Thoracic aorta (tissue), 2 donors: Measurements from ENCODE around the gene PLCB1. TPM values are rescaled to one million over a fixed set of nuclear protein-coding genes. Genes with fewer than 3 reads are reported as not detected.

Source experiments
- ATAC-seq: fragments of 150-250 bp; one replicate; pipeline ENCODE4 v1.8.0; 2017; ENCODE audit warnings: low read depth; ENCODE audit not compliant: insufficient number of reproducible peaks, low FRiP score
- DNase-seq: peaks from one replicate; pipeline ENCODE4 v3.0.0-alpha.2; 2020; ENCODE audit warnings: low spot score
- H3K27ac ChIP-seq, 2 donors: fragments of 200-600 bp; sonication (generic); 1 replicate in 1 of 2; 2 replicates in 1 of 2; pipeline ENCODE4 v1.5.1; 2016; ENCODE audit warnings: mild to moderate bottlenecking in 2 of 2, moderate library complexity in 2 of 2
- H3K27me3 ChIP-seq: fragments of 200-600 bp; sonication (generic); replicated peaks from 2 replicates; pipeline ENCODE4 v1.6.0; 2016; ENCODE audit warnings: mild to moderate bottlenecking; ENCODE audit not compliant: insufficient read depth
- H3K36me3 ChIP-seq: fragments of 200-600 bp; sonication (generic); one replicate; pipeline ENCODE4 v1.5.1; 2016
- H3K4me1 ChIP-seq, 2 donors: fragments of 200-600 bp; sonication (generic); 1 replicate in 1 of 2; 2 replicates in 1 of 2; pipeline versions ENCODE4 v1.5.1 to v1.6.0; 2016; ENCODE audit warnings: low read depth in 2 of 2, mild to moderate bottlenecking in 1 of 2; ENCODE audit not compliant: control insufficient read depth in 1 of 2
- H3K4me3 ChIP-seq: fragments of 200-600 bp; sonication (generic); 2 replicates; pipeline ENCODE4 v1.5.1; 2016; ENCODE audit warnings: mild to moderate bottlenecking
- H3K9me3 ChIP-seq: fragments of 200-600 bp; sonication (generic); 2 replicates; pipeline ENCODE4 v1.5.1; 2016
- CTCF ChIP-seq: fragments of 200-600 bp; sonication (generic); IDR thresholded peaks from one replicate; pipeline ENCODE4 v1.5.1; 2019; ENCODE audit warnings: antibody characterized with exemption
- total RNA-seq, 2 donors: library from RNA; depleted of rRNA; stranded (reverse); fragments of >200 nt; gene quantifications; one replicate each; pipeline versions ENCODE4 v1.1.0 to v1.2.3, GENCODE V29; 2016

The PLCB1 gene
- total RNA-seq, 2 donors from 2014 or later, result 10.8 to 16.3 TPM

- Histone ChIP-seq H3K4me3 (no peak overlapping the region), H3K27me3 (no peaks in the 10 kb centered on the region), H3K36me3 (no peaks in the 10 kb centered on the region), H3K9me3 (no peaks in the 10 kb centered on the region), H3K4me1 (no peaks in the 10 kb centered on the region), H3K27ac (no peak overlapping the region)
- TF ChIP-seq CTCF, result no peak
- DNase-seq (no peak), ATAC-seq (no peak)
These were observed 530.4 kb downstream of the PLCB1 start for GRCh38 chr20:8662433-8662954.

DNA sequence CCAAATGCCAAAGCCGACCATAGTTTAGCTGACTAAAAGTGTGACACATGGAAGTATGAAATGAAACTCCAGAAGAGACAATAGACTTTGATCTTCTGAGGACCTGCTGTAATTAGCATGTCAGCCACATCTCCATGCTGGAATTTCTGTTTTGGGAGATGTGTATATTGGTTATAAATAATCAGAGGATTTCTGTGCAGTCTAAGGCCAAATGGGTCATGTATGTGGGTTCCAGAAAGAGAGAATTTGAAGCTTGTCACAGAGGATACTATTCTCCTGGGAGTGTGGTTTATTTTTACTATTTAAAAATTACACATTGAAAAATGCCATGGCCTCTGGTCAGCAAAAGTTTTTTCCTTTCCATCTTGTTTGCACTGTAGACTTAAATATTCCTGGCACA lies 531.4 kb downstream of the PLCB1 start:
- H3K27ac ChIP-seq, result no peak overlapping the region
- H3K9me3 ChIP-seq, result no peaks in the 10 kb centered on the region
- H3K4me3 ChIP-seq, result no peak overlapping the region
- H3K4me1 ChIP-seq, result no peaks in the 10 kb centered on the region
- no peaks in the 10 kb centered on the region for H3K27me3 ChIP-seq
- no peak for DNase-seq
- no peaks in the 10 kb centered on the region for H3K36me3 ChIP-seq
- ATAC-seq, result no peak
- TF ChIP-seq CTCF, result no peak

DNA sequence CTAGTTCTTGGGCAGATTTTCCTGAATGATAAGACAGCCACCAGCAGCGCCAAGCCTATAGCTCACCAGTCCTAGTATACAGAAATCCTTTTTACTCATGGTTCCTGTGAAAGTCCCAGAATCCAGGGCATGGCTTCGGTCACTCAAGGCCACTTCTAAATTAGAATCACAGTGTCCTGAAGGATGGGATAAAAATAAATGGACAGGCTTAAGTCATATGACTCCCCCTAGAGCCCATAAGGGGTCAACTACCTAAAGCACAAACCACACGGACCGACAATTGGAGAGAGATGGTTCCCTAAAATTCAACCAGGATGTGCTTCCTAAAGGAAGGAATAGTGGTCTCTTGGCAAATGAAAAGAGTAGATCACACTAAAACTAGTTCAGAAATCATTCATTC lies 532.7 kb downstream of the PLCB1 start:
- no peak overlapping the region for H3K27ac ChIP-seq
- TF ChIP-seq CTCF, result no peak
- H3K36me3 ChIP-seq, result no peaks in the 10 kb centered on the region
- DNase-seq (no peak), ATAC-seq (no peak)
- H3K9me3 ChIP-seq, result no peaks in the 10 kb centered on the region
- no peaks in the 10 kb centered on the region for H3K27me3 ChIP-seq
- no peak overlapping the region for H3K4me3 ChIP-seq
- no peaks in the 10 kb centered on the region for H3K4me1 ChIP-seq

DNA sequence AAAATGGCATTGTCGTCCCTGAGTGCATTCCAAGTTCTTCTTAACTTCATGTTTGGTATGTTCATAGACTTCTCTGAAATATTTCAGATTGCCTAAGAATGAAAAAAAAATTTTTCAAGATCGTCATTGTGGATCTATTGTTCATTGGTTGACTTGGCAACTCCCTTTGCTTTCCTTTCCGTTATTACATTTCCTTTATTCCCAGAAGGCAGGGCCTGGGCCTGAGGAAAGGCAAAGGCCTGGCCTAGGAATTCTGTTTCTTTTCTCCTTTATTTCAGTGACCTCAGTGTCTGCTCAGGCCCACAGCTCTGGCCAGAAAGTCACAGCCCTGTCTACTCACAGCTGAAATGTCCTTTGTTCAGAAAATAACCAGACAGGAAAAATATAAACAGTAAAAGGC lies 535.2 kb downstream of the PLCB1 start:
- TF ChIP-seq CTCF, result no peak
- no peak overlapping the region for H3K4me3 ChIP-seq
- DNase-seq (no peak), ATAC-seq (no peak)
- no peaks in the 10 kb centered on the region for H3K27me3 ChIP-seq
- H3K36me3 ChIP-seq, result no peaks in the 10 kb centered on the region
- H3K4me1 ChIP-seq, result no peaks in the 10 kb centered on the region
- no peaks in the 10 kb centered on the region for H3K9me3 ChIP-seq
- H3K27ac ChIP-seq, result no peak overlapping the region

DNA sequence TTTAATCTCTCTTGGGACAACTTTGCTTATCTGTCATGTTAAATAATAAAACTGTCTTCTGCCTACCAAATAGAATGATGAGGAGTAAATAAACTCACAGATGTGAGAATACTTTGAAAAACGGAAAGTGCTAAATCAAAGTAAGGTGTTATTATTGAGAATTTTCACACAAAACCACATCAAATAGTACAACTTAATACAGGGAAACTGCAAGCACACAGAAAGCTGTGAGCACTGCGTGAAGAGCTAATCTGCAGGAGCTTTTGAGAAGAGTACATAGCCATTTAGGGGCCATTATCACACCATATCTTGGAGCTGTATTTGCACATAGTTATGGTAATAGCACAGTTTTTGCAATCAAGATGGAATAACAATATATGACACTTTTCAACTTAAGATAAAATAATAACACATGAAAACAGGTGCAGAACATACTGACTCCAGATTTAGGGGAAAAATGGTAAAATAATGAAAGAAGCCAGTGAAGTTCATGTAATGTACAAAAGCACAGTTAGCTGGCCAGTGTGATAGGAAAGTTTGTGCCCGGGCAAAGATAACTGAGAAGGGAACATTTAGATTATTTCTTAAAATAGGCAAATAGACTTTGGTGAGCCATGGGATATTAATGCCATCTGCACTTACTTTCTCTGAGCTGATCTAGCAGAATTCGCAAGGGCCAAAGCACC lies 538.3 kb downstream of the PLCB1 start:
- DNase-seq (no peak), ATAC-seq (no peak)
- no peak overlapping the region for H3K27ac ChIP-seq
- H3K4me3 ChIP-seq, result no peak overlapping the region
- no peaks in the 10 kb centered on the region for H3K36me3 ChIP-seq
- H3K4me1 ChIP-seq, result no peaks in the 10 kb centered on the region
- no peaks in the 10 kb centered on the region for H3K9me3 ChIP-seq
- no peaks in the 10 kb centered on the region for H3K27me3 ChIP-seq
- no peak for TF ChIP-seq CTCF
